Small intestine (tissue), 7 donors: Measurements from ENCODE around the gene HOXA3. TPM values are rescaled to one million over a fixed set of nuclear protein-coding genes. Genes with fewer than 3 reads are reported as not detected.
A peak's percentile ranks its signal among the peaks of the same experiment; 100 is the strongest.

Experiments
- DNase-seq, 2 donors: peaks; one replicate each; pipeline versions ENCODE4 v3.0.0 to v3.0.0-alpha.2; 2013
- FAIRE-seq: peaks from 2 replicates; lab custom pipeline; 2012; peaks lifted over from hg19 to GRCh38; lab: Jason Lieb, UNC
- H3K27ac ChIP-seq, 3 donors: one replicate each; pipeline ENCODE4 v1.5.1; 2013; ENCODE audit warnings: low read length in 2 of 3, mild to moderate bottlenecking in 2 of 3, control low read depth in 1 of 3, inconsistent platforms in 1 of 3, low read depth in 1 of 3, moderate library complexity in 1 of 3
- H3K27me3 ChIP-seq, 3 donors: one replicate each; pipeline ENCODE4 v1.6.1; 2013; ENCODE audit warnings: low read length in 3 of 3, inconsistent platforms in 1 of 3; ENCODE audit not compliant: control insufficient read depth in 3 of 3, insufficient read depth in 3 of 3
- H3K36me3 ChIP-seq, 3 donors: one replicate each; pipeline ENCODE4 v1.6.1; 2013; ENCODE audit warnings: low read length in 3 of 3, inconsistent platforms in 1 of 3, low read depth in 1 of 3, mild to moderate bottlenecking in 1 of 3, moderate library complexity in 1 of 3; ENCODE audit not compliant: control insufficient read depth in 3 of 3, insufficient read depth in 2 of 3
- H3K4me1 ChIP-seq, 3 donors: one replicate each; pipeline ENCODE4 v1.6.1; 2013; ENCODE audit warnings: low read length in 2 of 3, inconsistent platforms in 1 of 3, low read depth in 1 of 3, mild to moderate bottlenecking in 1 of 3, moderate library complexity in 1 of 3; ENCODE audit not compliant: control insufficient read depth in 3 of 3, insufficient read depth in 2 of 3
- H3K4me3 ChIP-seq, 3 donors: one replicate each; pipeline ENCODE4 v1.5.1; 2013; ENCODE audit warnings: low read length in 3 of 3, control low read depth in 1 of 3, inconsistent platforms in 1 of 3, low read depth in 1 of 3, mild to moderate bottlenecking in 1 of 3, moderate library complexity in 1 of 3
- H3K9me3 ChIP-seq, 2 donors: one replicate each; pipeline ENCODE4 v1.6.1; 2013; ENCODE audit warnings: low read depth in 1 of 2, low read length in 1 of 2; ENCODE audit not compliant: control insufficient read depth in 2 of 2, insufficient read depth in 1 of 2
- WGBS, 3 donors: extraction: QIAGEN DNeasy Blood & Tissue Kit; methylation state at CpG; one replicate each; pipeline ENCODE4 v1.1.7; 2013; 5-methylcytosine and 5-hydroxymethylcytosine counted together
- polyA plus RNA-seq, 4 donors: library from polyadenylated mRNA; stranded (reverse) in 3 of 4; unstranded in 1 of 4; fragments of 200-250 nt in 3 of 4; fragments of 120-200 nt in 1 of 4; gene quantifications; one replicate each; pipeline versions ENCODE4 v1.2.1 to v1.2.3, GENCODE V29; 2013
- donor health status: healthy with polysubstance abuse.
- donor health status: control.
- donor health status: control.
- donor health status: Bipolar disorder and iron deficiency.
- donor health status: healthy.

Gene HOXA3
- polyA plus RNA-seq, 4 donors: 0.45 to 47.4 (median 1.9) TPM

DNA sequence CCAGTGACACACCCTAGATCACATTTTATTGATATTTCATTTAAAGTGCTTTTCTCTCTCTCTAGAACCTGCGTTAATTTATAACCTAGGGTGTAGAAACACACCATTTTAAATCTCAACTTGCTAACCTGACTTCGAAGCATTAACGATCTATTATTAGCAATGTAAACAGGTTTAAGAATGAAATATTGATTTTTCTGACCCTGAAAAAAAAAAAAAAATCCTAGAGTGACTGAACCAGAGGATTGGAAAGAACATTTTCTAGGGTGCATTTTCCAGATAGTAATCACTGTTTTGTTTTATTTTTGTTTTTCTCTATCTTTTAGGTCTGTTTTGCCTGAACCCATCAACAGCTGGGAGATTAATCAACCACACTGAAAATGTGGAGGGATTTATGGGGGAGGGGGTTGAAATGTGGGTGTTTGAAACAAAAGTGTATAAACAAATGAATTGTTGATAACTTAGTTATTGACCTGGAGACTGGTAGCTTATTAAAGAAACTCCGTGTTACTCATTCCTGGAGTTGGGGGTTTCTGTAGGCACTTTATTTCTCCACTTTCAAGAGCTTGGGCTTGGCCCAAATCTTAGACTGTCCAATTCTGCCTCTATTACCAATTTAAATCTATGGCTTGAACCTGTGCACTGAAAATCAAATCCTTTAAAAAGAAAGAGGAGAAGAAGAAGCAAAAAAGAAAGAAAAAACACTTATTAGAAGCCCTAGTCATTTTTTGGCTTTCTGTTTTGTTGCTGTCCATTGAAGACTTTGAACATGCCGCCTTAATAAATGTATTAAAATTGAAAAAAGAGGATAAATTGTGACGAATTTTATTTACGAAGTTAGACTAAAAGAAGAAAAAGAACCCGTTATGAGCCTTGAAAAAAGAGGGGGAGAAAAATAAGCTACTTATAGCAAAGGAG lies 52.7 kb downstream of the HOXA3 start:
- H3K4me1 ChIP-seq: peaks cover 2 to 13% (median 2%) of the 10 kb centered on the region in 3 donors
- peak overlapping the region in 1 of 3 donors; percentile 81 for H3K4me3 ChIP-seq
- H3K27ac ChIP-seq: peak overlapping the region in 2 of 3 donors; percentile 82 to 84

DNA sequence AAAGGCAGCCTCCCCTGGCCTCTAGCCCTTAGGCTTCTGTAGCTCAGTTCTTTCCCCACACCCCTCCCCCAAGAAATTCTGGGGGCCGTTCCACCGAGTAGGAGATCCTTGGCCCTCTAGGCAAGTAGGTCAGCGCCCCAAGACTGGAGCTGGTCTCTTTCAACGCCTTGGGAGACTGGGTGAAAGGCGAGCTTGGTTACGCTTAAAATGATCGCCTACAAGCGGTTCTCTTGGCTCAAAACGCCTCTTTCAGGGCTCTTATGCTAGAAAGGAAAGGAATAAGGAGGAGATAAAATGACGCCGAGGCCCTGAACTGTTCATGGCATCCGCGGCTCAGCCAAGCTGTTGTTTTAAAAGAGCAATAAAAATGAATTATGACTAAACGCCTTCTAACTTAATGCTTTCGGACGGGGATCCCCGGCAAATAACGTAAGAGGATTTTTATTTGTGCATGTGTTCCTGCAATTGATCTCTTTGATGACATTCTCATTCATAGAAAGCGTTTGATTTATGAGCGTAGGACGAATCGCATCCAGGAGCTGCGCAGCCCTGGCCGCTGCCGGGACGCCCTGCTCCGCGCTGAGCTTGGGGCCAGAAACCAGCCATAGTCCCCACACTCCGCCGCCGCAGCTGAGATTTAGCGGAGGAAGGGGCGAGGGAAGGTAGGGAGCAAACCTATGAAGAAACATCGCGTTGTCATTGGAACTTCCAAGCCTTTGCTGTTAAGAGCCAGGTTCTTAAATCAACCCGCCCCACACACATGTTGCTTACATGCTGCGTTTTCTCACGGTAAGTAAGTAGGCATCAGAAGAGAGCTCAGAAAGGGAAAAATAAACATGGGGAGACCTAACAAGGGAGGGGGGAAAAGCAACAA lies 53.6 kb downstream of the HOXA3 start:
- WGBS, 3 donors: 7 to 21% (median 18%) methylated on average over 38 of the region's 38 CpGs
- Histone ChIP-seq H3K4me3 (peak overlapping the region; percentile 0 to 81 (median 36)), H3K27ac (peak overlapping the region in 2 of 3 donors; percentile 82 to 84), H3K9me3 (no peaks in the 10 kb centered on the region), H3K36me3 (peaks cover 0 to 12% (median 0%) of the 10 kb centered on the region in 3 donors), H3K27me3 (peaks cover 12 to 91% (median 13%) of the 10 kb centered on the region in 3 donors), H3K4me1 (peaks cover 2 to 13% (median 2%) of the 10 kb centered on the region in 3 donors)
- no peak for FAIRE-seq
- DNase-seq: peak in 1 of 2 donors; percentile 79

More for the DNA sequence above, 52.7 kb downstream of the HOXA3 start:
- FAIRE-seq (no peak), DNase-seq (peak in 1 of 2 donors; percentile 30)
- WGBS, 3 donors: 49 to 56% (median 52%) methylated on average over 8 of the region's 8 CpGs
- Histone ChIP-seq H3K27me3 (peaks cover 12 to 91% (median 12%) of the 10 kb centered on the region in 3 donors), H3K36me3 (peaks cover 0 to 12% (median 0%) of the 10 kb centered on the region in 3 donors), H3K9me3 (no peaks in the 10 kb centered on the region)

GRCh38 chr7:27097686-27098577 lies 54.5 kb downstream of the HOXA3 start:
- Histone ChIP-seq H3K27me3 (peaks cover 8 to 89% (median 13%) of the 10 kb centered on the region in 3 donors), H3K4me3 (peak overlapping the region; percentile 0 to 81 (median 36)), H3K9me3 (no peaks in the 10 kb centered on the region), H3K36me3 (peaks cover 0 to 12% (median 0%) of the 10 kb centered on the region in 3 donors), H3K27ac (peak overlapping the region; percentile 27 to 84 (median 82)), H3K4me1 (peaks cover 2 to 10% (median 2%) of the 10 kb centered on the region in 3 donors)
- no peak for FAIRE-seq
- DNase-seq: peak in 1 of 2 donors; percentile 72
- WGBS, 3 donors: 19 to 25% (median 22%) methylated on average over 34 to 35 of the region's 35 CpGs

- Histone ChIP-seq H3K27ac (peak overlapping the region; percentile 14 to 92 (median 84)), H3K4me3 (peak overlapping the region; percentile 78 to 98 (median 81)), H3K36me3 (peaks cover 0 to 12% (median 0%) of the 10 kb centered on the region in 3 donors), H3K27me3 (peaks cover 3 to 84% (median 13%) of the 10 kb centered on the region in 3 donors), H3K9me3 (no peaks in the 10 kb centered on the region), H3K4me1 (peaks cover 2 to 10% (median 2%) of the 10 kb centered on the region in 3 donors)
- DNase-seq: peak in 1 of 2 donors; percentile 62
- WGBS, 3 donors: 1 to 4% (median 2%) methylated on average over 36 to 41 of the region's 41 CpGs
- FAIRE-seq: no peak
Measured at GRCh38 chr7:27096768-27097514, 55.4 kb downstream of the HOXA3 start.

- Histone ChIP-seq H3K4me3 (peak within 1 kb of the TSS; percentile 78 to 98 (median 81)), H3K4me1 (peaks cover 0 to 10% (median 2%) of the 10 kb centered on the region in 3 donors), H3K9me3 (no peaks in the 10 kb centered on the region), H3K27me3 (peaks cover 3 to 78% (median 8%) of the 10 kb centered on the region in 3 donors), H3K36me3 (peaks cover 0 to 12% (median 0%) of the 10 kb centered on the region in 3 donors), H3K27ac (peak within 1 kb of the TSS; percentile 14 to 92 (median 84))
- DNase-seq (peak; percentile 52 to 92), FAIRE-seq (no peak)
- 0 to 1% (median 0%) methylated on average over 60 to 68 of the region's 68 CpGs for WGBS, 3 donors
Measured at GRCh38 chr7:27095897-27096767, 56.3 kb downstream of the HOXA3 start, which contains the start of gene HOXA1. TSS of gene HOXA1 (minus strand) at chr7:27096000. CDS start at chr7:27095912, 88 bp downstream.

- Histone ChIP-seq H3K9me3 (no peaks in the 10 kb centered on the region), H3K4me3 (peak overlapping the region; percentile 17 to 81 (median 78)), H3K4me1 (peaks cover 0 to 10% (median 2%) of the 10 kb centered on the region in 3 donors), H3K27ac (peak overlapping the region in 1 of 3 donors; percentile 47), H3K27me3 (peaks cover 3 to 79% (median 8%) of the 10 kb centered on the region in 3 donors), H3K36me3 (peaks cover 0 to 8% (median 0%) of the 10 kb centered on the region in 3 donors)
- DNase-seq (no peak), FAIRE-seq (no peak)
- 14 to 16% (median 15%) methylated on average over 33 of the region's 33 CpGs for WGBS, 3 donors
Measured at GRCh38 chr7:27095050-27095896, 57.1 kb downstream of the HOXA3 start.
